ENCODE data around the gene CNTNAP2. TPM values are rescaled to one million over a fixed set of nuclear protein-coding genes. Genes with fewer than 3 reads are reported as not detected.

Gene CNTNAP2
- total and polyA plus RNA-seq, 2 of the 4 experiments (the other 2 are of a cell fraction), result not detected

- no peak overlapping the region for H4K91ac ChIP-seq (ENCODE audit: insufficient read depth, low read depth, low read length)
- H2AFZ ChIP-seq (replicated peaks; ENCODE audit: low read length, poor library complexity), result no peak overlapping the region
- no peak overlapping the region for H3K9ac ChIP-seq (ENCODE audit: low read depth, low read length)
- H3K4ac ChIP-seq (ENCODE audit: low read depth, low read length), result no peak overlapping the region
- no peak overlapping the region for H3K27ac ChIP-seq (ENCODE audit: insufficient read depth, low read length)
- DNase-seq (no peak), ATAC-seq (ENCODE audit: low read depth) (no peak)
- no peaks in the 10 kb centered on the region for H3K36me3 ChIP-seq (ENCODE audit: control insufficient read depth, insufficient read depth, low read length)
- no peak overlapping the region for H3K56ac ChIP-seq (ENCODE audit: extremely low read depth, insufficient read depth, low read length)
- H3K9me3 ChIP-seq (ENCODE audit: control insufficient read depth, insufficient read depth, low read length), result peaks cover 2% of the 10 kb centered on the region; the same call in 1 of the 2 replicates
- no peak overlapping the region for H2AK5ac ChIP-seq (ENCODE audit: low read depth, low read length)
- no peak for TF ChIP-seq RCOR1 (IDR thresholded peaks at IDR 0.05; ENCODE audit: insufficient replicate concordance, low read length)
- no peak for TF ChIP-seq POLR2A (IDR thresholded peaks at IDR 0.05; ENCODE audit: low read depth, low read length)
- TF ChIP-seq ELK1 (IDR thresholded peaks at IDR 0.05; ENCODE audit: borderline replicate concordance, low read depth, low read length), result no peak
- BruUV-seq (replicated peaks), result no TSS peak
- in situ Hi-C loops (cut with MboI; ENCODE audit: low sequenced_read_pairs), result no loop called here
- intact Hi-C loops (cut with micrococcal nuclease), result no loop called here
- dilution Hi-C loops (cut with HindIII; ENCODE audit: low sequenced_read_pairs, unreplicated experiment), result no loop called here
- H2BK15ac ChIP-seq (ENCODE audit: low read depth, low read length), result no peak overlapping the region
- no peak overlapping the region for H4K5ac ChIP-seq (ENCODE audit: low read depth, low read length)
- ChIA-PET POLR2A (ENCODE audit: unreplicated experiment) (no interaction called here), CTCF (no interaction called here)
- H3K4me1 ChIP-seq (ENCODE audit: control insufficient read depth, insufficient read depth, low read length), result no peaks in the 10 kb centered on the region
- H4K20me1 ChIP-seq (ENCODE audit: insufficient read depth, low read length), result no peaks in the 10 kb centered on the region
- H3K79me1 ChIP-seq (ENCODE audit: low read depth in 1 of 2, low read length in 2 of 2), result no peaks in the 10 kb centered on the region
- no peak overlapping the region for H2BK20ac ChIP-seq (ENCODE audit: low read depth, low read length)
- H4K8ac ChIP-seq (ENCODE audit: low read depth in 2 of 2, low read length in 2 of 2), result no peak overlapping the region
- no peak overlapping the region for H3K4me2 ChIP-seq (ENCODE audit: low read depth, low read length)
- H3K23ac ChIP-seq (ENCODE audit: low read depth, low read length), result no peak overlapping the region
- H3K27me3 ChIP-seq (ENCODE audit: control insufficient read depth, insufficient read depth, low read length), result no peaks in the 10 kb centered on the region
- no peaks in the 10 kb centered on the region for H3K9me1 ChIP-seq (ENCODE audit: insufficient read depth, low read length)
- no peak overlapping the region for H2BK120ac ChIP-seq (ENCODE audit: low read depth, low read length)
- no peak overlapping the region for H3K14ac ChIP-seq (replicated peaks; ENCODE audit: low read depth, low read length)
- no peak overlapping the region for H3K4me3 ChIP-seq (ENCODE audit: insufficient read depth, low read depth, low read length)
- WGBS, 2 experiments (ENCODE audit: extremely low coverage in 2 of 2, insufficient read length in 1 of 2), result no CpG with 5 or more reads among the region's 2 CpGs
- H3K18ac ChIP-seq (ENCODE audit: low read depth, low read length), result no peak overlapping the region
- no peak overlapping the region for H2AK9ac ChIP-seq (replicated peaks; ENCODE audit: low read depth, low read length, poor library complexity)
- H2BK5ac ChIP-seq (ENCODE audit: low read depth, low read length, poor library complexity, severe bottlenecking), result no peak overlapping the region
Measured at GRCh38 chr7:146862415-146862814, 745.8 kb downstream of the CNTNAP2 start.
